ENCODE results near the gene CEACAM3. TPM values are rescaled to one million over a fixed set of nuclear protein-coding genes. Genes with fewer than 3 reads are reported as not detected.

CEACAM3 gene
- total RNA-seq, 4 donors from 2014 or later, result not detected

DNA sequence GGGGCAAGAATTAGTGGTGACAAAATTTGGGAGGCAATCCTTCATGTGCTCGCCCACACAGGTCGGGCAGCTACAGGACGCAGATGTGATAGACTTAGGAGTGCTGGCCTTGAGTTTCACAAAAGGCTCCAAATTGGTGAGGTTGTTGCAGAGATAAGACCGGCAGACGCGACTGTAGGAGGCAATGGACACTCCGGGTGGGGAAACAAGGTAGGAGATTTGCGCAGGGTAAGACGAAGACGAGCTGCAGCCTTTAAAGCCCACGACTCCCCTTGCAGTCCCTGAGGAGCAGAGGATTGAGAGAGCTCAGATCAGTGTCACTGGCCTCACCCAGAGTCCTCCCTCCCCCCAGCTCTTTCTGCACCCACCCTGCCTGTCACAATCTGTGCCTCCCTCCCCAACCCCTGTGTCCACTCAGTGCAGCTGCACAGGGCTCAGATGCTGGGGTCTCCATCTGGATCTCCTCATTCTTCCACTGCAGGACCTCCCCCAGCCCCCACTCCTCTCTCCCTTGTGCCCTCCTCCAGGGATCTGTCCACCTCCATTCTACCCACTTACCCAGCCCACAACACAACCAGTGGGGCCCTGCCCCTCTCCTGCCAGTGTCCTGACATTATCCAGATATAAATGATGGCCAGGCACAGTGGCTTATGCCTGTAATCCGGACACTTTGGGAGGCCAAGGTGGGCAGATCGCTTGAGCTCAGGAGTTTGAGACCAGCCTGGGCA, 41.8 kb downstream of the CEACAM3 start:
- DNase-seq, result no peak
- H3K4me3 ChIP-seq, result no peak overlapping the region
- no peaks in the 10 kb centered on the region for H3K27me3 ChIP-seq
- no peaks in the 10 kb centered on the region for H3K9me3 ChIP-seq
- H3K27ac ChIP-seq, result no peak overlapping the region
- no peaks in the 10 kb centered on the region for H3K36me3 ChIP-seq
- TF ChIP-seq, protein P1, sequence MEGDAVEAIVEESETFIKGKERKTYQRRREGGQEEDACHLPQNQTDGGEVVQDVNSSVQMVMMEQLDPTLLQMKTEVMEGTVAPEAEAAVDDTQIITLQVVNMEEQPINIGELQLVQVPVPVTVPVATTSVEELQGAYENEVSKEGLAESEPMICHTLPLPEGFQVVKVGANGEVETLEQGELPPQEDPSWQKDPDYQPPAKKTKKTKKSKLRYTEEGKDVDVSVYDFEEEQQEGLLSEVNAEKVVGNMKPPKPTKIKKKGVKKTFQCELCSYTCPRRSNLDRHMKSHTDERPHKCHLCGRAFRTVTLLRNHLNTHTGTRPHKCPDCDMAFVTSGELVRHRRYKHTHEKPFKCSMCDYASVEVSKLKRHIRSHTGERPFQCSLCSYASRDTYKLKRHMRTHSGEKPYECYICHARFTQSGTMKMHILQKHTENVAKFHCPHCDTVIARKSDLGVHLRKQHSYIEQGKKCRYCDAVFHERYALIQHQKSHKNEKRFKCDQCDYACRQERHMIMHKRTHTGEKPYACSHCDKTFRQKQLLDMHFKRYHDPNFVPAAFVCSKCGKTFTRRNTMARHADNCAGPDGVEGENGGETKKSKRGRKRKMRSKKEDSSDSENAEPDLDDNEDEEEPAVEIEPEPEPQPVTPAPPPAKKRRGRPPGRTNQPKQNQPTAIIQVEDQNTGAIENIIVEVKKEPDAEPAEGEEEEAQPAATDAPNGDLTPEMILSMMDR (IDR thresholded peaks at IDR 0.05), result no peak
- no peak for TF ChIP-seq POLR2A (IDR thresholded peaks at IDR 0.05)
- no peaks in the 10 kb centered on the region for H3K4me1 ChIP-seq

DNA sequence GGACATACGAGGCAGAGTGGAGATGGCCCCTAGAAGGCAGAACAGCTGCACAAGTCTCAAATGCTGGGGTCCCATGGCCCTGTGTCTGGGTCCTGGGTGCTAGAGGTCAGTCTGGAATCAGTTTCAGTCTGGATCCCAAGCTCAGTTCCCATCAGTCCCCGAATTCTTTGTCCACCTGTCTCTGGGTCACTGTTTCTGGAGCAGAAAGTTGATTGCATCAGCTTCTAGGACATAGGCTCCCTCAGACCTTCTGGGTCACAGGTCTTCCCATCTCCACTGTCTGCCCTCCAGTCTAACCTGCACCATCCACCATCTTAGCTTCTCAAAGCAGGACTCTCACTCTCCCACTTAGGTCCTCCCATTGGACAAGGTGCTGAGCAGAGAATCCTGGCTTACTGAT, 42.8 kb downstream of the CEACAM3 start:
- no peaks in the 10 kb centered on the region for H3K36me3 ChIP-seq
- no peak overlapping the region for H3K27ac ChIP-seq
- TF ChIP-seq, protein P1 (IDR thresholded peaks at IDR 0.05), result no peak
- TF ChIP-seq POLR2A (IDR thresholded peaks at IDR 0.05), result no peak
- H3K27me3 ChIP-seq, result no peaks in the 10 kb centered on the region
- H3K4me1 ChIP-seq, result no peaks in the 10 kb centered on the region
- H3K4me3 ChIP-seq, result no peak overlapping the region
- DNase-seq, result no peak
- H3K9me3 ChIP-seq, result no peaks in the 10 kb centered on the region

DNA sequence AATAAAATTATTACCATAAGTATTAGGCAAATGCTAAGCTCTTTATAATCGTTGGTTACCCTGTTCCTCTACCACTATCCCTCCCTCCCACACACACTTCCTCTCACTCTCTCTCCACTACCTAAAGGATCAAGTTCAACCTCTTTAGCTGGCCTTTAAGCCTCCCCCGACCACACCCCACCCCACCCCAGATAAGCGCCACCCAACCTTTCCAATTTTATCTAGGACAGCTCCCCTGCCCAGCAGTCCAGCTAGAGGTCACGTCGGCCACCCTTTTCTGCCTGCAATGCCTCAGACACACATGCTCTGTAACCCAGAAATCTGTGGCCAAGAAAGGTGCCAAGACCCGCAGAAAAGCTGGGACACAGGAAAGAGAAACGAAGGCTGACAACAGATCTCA, 47.0 kb downstream of the CEACAM3 start:
- Histone ChIP-seq H3K27ac (no peak overlapping the region), H3K27me3 (no peaks in the 10 kb centered on the region), H3K36me3 (no peaks in the 10 kb centered on the region), H3K4me3 (no peak overlapping the region), H3K4me1 (no peaks in the 10 kb centered on the region), H3K9me3 (no peaks in the 10 kb centered on the region)
- no peak for TF ChIP-seq POLR2A (IDR thresholded peaks at IDR 0.05)
- TF ChIP-seq, protein P1 (IDR thresholded peaks at IDR 0.05), result no peak
- DNase-seq, result no peak

DNA sequence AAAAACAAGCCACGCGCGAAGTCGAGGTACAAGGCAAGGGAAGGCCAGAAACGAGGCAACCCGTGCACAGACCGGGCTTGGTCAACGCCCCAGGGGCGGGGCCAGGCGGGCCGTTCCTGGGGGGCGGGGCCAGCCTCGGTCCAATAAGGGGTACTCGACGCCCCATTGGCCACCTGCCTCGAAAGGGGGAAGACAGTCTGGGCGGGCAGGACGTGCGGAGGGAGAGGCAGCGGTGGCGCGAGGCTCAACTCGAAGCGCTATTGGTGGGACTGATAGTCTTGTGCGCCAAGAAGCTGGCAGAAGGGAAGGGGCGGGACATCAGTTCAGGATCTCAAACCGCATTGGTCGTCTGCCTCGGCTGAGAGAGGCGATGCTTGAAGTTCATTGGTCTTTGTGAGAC, 48.2 kb downstream of the CEACAM3 start, which contains the start of gene LYPD4:
Gene LYPD4 (minus strand): TSS at position 83 of the 400 bp plus-strand sequence. CDS start 5,398 bp downstream, outside the sequence.
- Histone ChIP-seq H3K4me1 (no peaks in the 10 kb centered on the region), H3K27ac (no peak within 1 kb of the TSS), H3K9me3 (no peaks in the 10 kb centered on the region), H3K4me3 (no peak within 1 kb of the TSS), H3K27me3 (no peaks in the 10 kb centered on the region), H3K36me3 (no peaks in the 10 kb centered on the region)
- DNase-seq, result no peak
- TF ChIP-seq, protein P1 (IDR thresholded peaks at IDR 0.05), result no peak
- TF ChIP-seq POLR2A (IDR thresholded peaks at IDR 0.05), result no peak

DNA sequence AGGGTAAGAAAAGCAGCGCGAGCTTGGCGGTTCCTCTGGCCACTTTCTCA, 48.4 kb downstream of the CEACAM3 start, which contains the start of gene DMRTC2:
Gene DMRTC2 (plus strand): TSS at position 42 of the 50 bp plus-strand sequence. CDS start 2,387 bp downstream, outside the sequence.
- TF ChIP-seq, protein P1 (IDR thresholded peaks at IDR 0.05), result no peak
- no peak for TF ChIP-seq POLR2A (IDR thresholded peaks at IDR 0.05)
- H3K27ac ChIP-seq, result no peak within 1 kb of the TSS
- no peak within 1 kb of the TSS for H3K4me3 ChIP-seq
- H3K27me3 ChIP-seq, result no peaks in the 10 kb centered on the region
- DNase-seq, result no peak
- H3K4me1 ChIP-seq, result no peaks in the 10 kb centered on the region
- no peaks in the 10 kb centered on the region for H3K9me3 ChIP-seq
- no peaks in the 10 kb centered on the region for H3K36me3 ChIP-seq

DNA sequence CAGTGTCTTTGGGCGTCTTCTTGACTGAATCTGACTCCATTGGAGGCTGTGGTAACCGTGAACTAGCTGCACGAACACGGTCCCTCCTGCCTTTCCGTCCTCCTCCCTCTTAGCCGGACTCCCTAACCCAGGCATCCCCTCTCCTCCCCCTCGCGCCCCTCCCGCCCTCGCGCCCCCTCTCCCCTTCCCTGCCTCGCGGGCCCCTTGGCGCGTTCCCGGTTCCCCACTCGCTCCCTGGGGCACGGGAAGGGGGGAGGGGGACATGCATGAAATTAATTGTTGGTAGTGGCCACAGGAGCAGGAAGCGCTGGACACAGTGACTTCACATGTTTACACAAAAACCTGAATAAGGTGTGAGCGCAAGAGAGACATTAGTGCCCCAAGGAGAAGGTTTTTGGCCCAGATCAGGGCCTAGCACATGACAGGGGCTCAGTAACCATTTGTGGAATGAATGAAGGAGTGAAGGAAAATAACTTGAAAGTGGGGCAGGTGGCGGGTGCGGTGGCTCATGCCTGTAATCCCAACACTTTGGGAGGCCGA, 48.7 kb downstream of the CEACAM3 start:
- DNase-seq, result no peak
- Histone ChIP-seq H3K9me3 (no peaks in the 10 kb centered on the region), H3K27me3 (no peaks in the 10 kb centered on the region), H3K27ac (no peak overlapping the region), H3K36me3 (no peaks in the 10 kb centered on the region), H3K4me3 (no peak overlapping the region), H3K4me1 (no peaks in the 10 kb centered on the region)
- TF ChIP-seq POLR2A (IDR thresholded peaks at IDR 0.05), result no peak
- TF ChIP-seq, protein P1 (IDR thresholded peaks at IDR 0.05), result no peak

Measured in Peyer's patch (tissue), 4 donors.